Measurements from ENCODE around the gene IRF6.

Gene IRF6

GRCh38 chr1:209830722-209831121, 24.8 kb upstream of the IRF6 start:
- Histone ChIP-seq H3K27ac (ENCODE audit: low read depth, low read length) (no peak overlapping the region), H3K9ac (ENCODE audit: low read length) (no peak overlapping the region), H3K9me3 (ENCODE audit: insufficient read depth, low read length) (no peaks in the 10 kb centered on the region), H3K4me3 (ENCODE audit: insufficient read depth, low read length, poor library complexity, severe bottlenecking) (no peak overlapping the region), H2AFZ (ENCODE audit: low read depth, low read length, severe bottlenecking) (no peak overlapping the region), H3F3A (ENCODE audit: insufficient read depth) (0 out of 2 replicates have a peak, but pooled peaks cover 3% of the 10 kb centered on the region), H3K36me3 (ENCODE audit: low read length) (peaks cover 37% of the 10 kb centered on the region), H3K27me3 (ENCODE audit: low read length) (no peaks in the 10 kb centered on the region), H3K9me2 (replicated peaks; ENCODE audit: insufficient read depth, low read length) (no peaks in the 10 kb centered on the region), H4K20me1 (ENCODE audit: low read depth, low read length) (no peaks in the 10 kb centered on the region), H3K4me2 (ENCODE audit: low read depth, low read length, poor library complexity, severe bottlenecking) (no peak overlapping the region), H3K79me2 (ENCODE audit: insufficient read depth, low read length) (peaks cover 32% of the 10 kb centered on the region)
- TF ChIP-seq CTCF (IDR thresholded peaks at IDR 0.05; ENCODE audit: insufficient read depth, low read length, poor library complexity, severe bottlenecking) (no peak), EZH2phosphoT487 (conservative IDR thresholded peaks at IDR 0.05; ENCODE audit: low read length) (no peak)

GRCh38 chr1:209829716-209830115, 23.8 kb upstream of the IRF6 start:
- Histone ChIP-seq H3K27me3 (ENCODE audit: low read length) (no peaks in the 10 kb centered on the region), H3K4me3 (ENCODE audit: insufficient read depth, low read length, poor library complexity, severe bottlenecking) (no peak overlapping the region), H3K9me3 (ENCODE audit: insufficient read depth, low read length) (no peaks in the 10 kb centered on the region), H3F3A (ENCODE audit: insufficient read depth) (0 out of 2 replicates have a peak, but pooled peaks cover 3% of the 10 kb centered on the region), H2AFZ (ENCODE audit: low read depth, low read length, severe bottlenecking) (no peak overlapping the region), H3K27ac (ENCODE audit: low read depth, low read length) (no peak overlapping the region), H3K36me3 (ENCODE audit: low read length) (peaks cover 32% of the 10 kb centered on the region; the same call in 1 of the 2 replicates), H4K20me1 (ENCODE audit: low read depth, low read length) (no peaks in the 10 kb centered on the region), H3K79me2 (ENCODE audit: insufficient read depth, low read length) (peaks cover 32% of the 10 kb centered on the region), H3K4me2 (ENCODE audit: low read depth, low read length, poor library complexity, severe bottlenecking) (peak overlapping the region; percentile 65), H3K9ac (ENCODE audit: low read length) (no peak overlapping the region), H3K9me2 (replicated peaks; ENCODE audit: insufficient read depth, low read length) (no peaks in the 10 kb centered on the region)
- TF ChIP-seq CTCF (IDR thresholded peaks at IDR 0.05; ENCODE audit: insufficient read depth, low read length, poor library complexity, severe bottlenecking): no peak
- TF ChIP-seq EZH2phosphoT487 (conservative IDR thresholded peaks at IDR 0.05; ENCODE audit: low read length): no peak

- Histone ChIP-seq H3F3A (ENCODE audit: insufficient read depth) (0 out of 2 replicates have a peak, but pooled peaks cover 3% of the 10 kb centered on the region), H3K27ac (ENCODE audit: low read depth, low read length) (peak within 1 kb of the TSS; percentile 44), H3K4me2 (ENCODE audit: low read depth, low read length, poor library complexity, severe bottlenecking) (peak within 1 kb of the TSS; percentile 65), H3K79me2 (ENCODE audit: insufficient read depth, low read length) (peaks cover 32% of the 10 kb centered on the region), H3K27me3 (ENCODE audit: low read length) (no peaks in the 10 kb centered on the region), H3K9ac (ENCODE audit: low read length) (peak within 1 kb of the TSS; percentile 71), H3K36me3 (ENCODE audit: low read length) (peaks cover 19% of the 10 kb centered on the region; the same call in 1 of the 2 replicates), H3K4me3 (ENCODE audit: insufficient read depth, low read length, poor library complexity, severe bottlenecking) (peak within 1 kb of the TSS; percentile 82), H4K20me1 (ENCODE audit: low read depth, low read length) (no peaks in the 10 kb centered on the region), H2AFZ (ENCODE audit: low read depth, low read length, severe bottlenecking) (peak within 1 kb of the TSS; percentile 81), H3K9me2 (replicated peaks; ENCODE audit: insufficient read depth, low read length) (no peaks in the 10 kb centered on the region), H3K9me3 (ENCODE audit: insufficient read depth, low read length) (no peaks in the 10 kb centered on the region)
- TF ChIP-seq EZH2phosphoT487 (conservative IDR thresholded peaks at IDR 0.05; ENCODE audit: low read length): no peak
- TF ChIP-seq CTCF (IDR thresholded peaks at IDR 0.05; ENCODE audit: insufficient read depth, low read length, poor library complexity, severe bottlenecking): peak; percentile 43
These were observed 21.7 kb upstream of the IRF6 start, which contains the start of gene UTP25 for GRCh38 chr1:209827384-209828262. Gene UTP25 (plus strand): TSS chr1:209827972. CDS start chr1:209828064, 92 bp downstream.

All from SU-DHL-6 (cell line).